ENCODE data around the gene TEX48. TPM values are rescaled to one million over a fixed set of nuclear protein-coding genes. Genes with fewer than 3 reads are reported as not detected.

TEX48 gene
- total and polyA plus RNA-seq, 5 donors: not detected

GRCh38 chr9:114693248-114693855 lies 11.4 kb upstream of the TEX48 start:
- ATAC-seq (no peak), DNase-seq (no peak)
- Histone ChIP-seq H3K27ac (ENCODE audit: low read length) (no peak overlapping the region), H3K27me3 (ENCODE audit: control insufficient read depth, insufficient read depth) (no peaks in the 10 kb centered on the region), H3K4me1 (ENCODE audit: control insufficient read depth, insufficient read depth, low read length) (no peaks in the 10 kb centered on the region), H3K9me3 (ENCODE audit: control insufficient read depth, low read length) (no peaks in the 10 kb centered on the region), H3K4me3 (ENCODE audit: low read length) (no peak overlapping the region)
- intact Hi-C loops (cut with DNase I): no loop called here
- 45% methylated on average over 2 of the region's 2 CpGs for WGBS

GRCh38 chr9:114691956-114692295 lies 9.9 kb upstream of the TEX48 start:
- DNase-seq: no peak
- Histone ChIP-seq H3K4me1 (ENCODE audit: control insufficient read depth, insufficient read depth, low read length) (no peaks in the 10 kb centered on the region), H3K27me3 (ENCODE audit: control insufficient read depth, insufficient read depth) (no peaks in the 10 kb centered on the region), H3K9me3 (ENCODE audit: control insufficient read depth, low read length) (no peaks in the 10 kb centered on the region), H3K4me3 (ENCODE audit: low read length) (no peak overlapping the region), H3K27ac (ENCODE audit: low read length) (no peak overlapping the region)
- intact Hi-C loops (cut with DNase I): no loop called here
- no peak for ATAC-seq

GRCh38 chr9:114691046-114691955 lies 9.3 kb upstream of the TEX48 start:
- Histone ChIP-seq H3K27ac (ENCODE audit: low read length) (no peak overlapping the region), H3K9me3 (ENCODE audit: control insufficient read depth, low read length) (no peaks in the 10 kb centered on the region), H3K4me3 (ENCODE audit: low read length) (no peak overlapping the region), H3K4me1 (ENCODE audit: control insufficient read depth, insufficient read depth, low read length) (no peaks in the 10 kb centered on the region), H3K27me3 (ENCODE audit: control insufficient read depth, insufficient read depth) (no peaks in the 10 kb centered on the region)
- WGBS: 82% methylated on average over 11 of the region's 11 CpGs
- ATAC-seq (no peak), DNase-seq (no peak)
- intact Hi-C loops (cut with DNase I): no loop called here

GRCh38 chr9:114690308-114690707 lies 8.3 kb upstream of the TEX48 start:
- Histone ChIP-seq H3K27me3 (ENCODE audit: control insufficient read depth, insufficient read depth) (no peaks in the 10 kb centered on the region), H3K4me1 (ENCODE audit: control insufficient read depth, insufficient read depth, low read length) (no peaks in the 10 kb centered on the region), H3K9me3 (ENCODE audit: control insufficient read depth, low read length) (no peaks in the 10 kb centered on the region), H3K4me3 (ENCODE audit: low read length) (no peak overlapping the region), H3K27ac (ENCODE audit: low read length) (no peak overlapping the region)
- DNase-seq: no peak
- 90% methylated on average over 4 of the region's 4 CpGs for WGBS
- intact Hi-C loops (cut with DNase I): no loop called here
- ATAC-seq: no peak

GRCh38 chr9:114689813-114690212 lies 7.8 kb upstream of the TEX48 start:
- DNase-seq (no peak), ATAC-seq (no peak)
- Histone ChIP-seq H3K9me3 (ENCODE audit: control insufficient read depth, low read length) (no peaks in the 10 kb centered on the region), H3K27me3 (ENCODE audit: control insufficient read depth, insufficient read depth) (no peaks in the 10 kb centered on the region), H3K4me3 (ENCODE audit: low read length) (no peak overlapping the region), H3K27ac (ENCODE audit: low read length) (no peak overlapping the region), H3K4me1 (ENCODE audit: control insufficient read depth, insufficient read depth, low read length) (no peaks in the 10 kb centered on the region)
- intact Hi-C loops (cut with DNase I): loop anchor here in 2 of 4 donors (10.0 kb wide), 1 partner anchor 325 kb away; no protein-coding TSS in a partner anchor
- WGBS: 86% methylated on average over 7 of the region's 7 CpGs

- intact Hi-C loops (cut with DNase I): loop anchor here in 2 of 4 donors (10.0 kb wide), 1 partner anchor 326 kb away; no protein-coding TSS in a partner anchor
- H3K9me3 ChIP-seq (ENCODE audit: control insufficient read depth, low read length): no peaks in the 10 kb centered on the region
- no peaks in the 10 kb centered on the region for H3K27me3 ChIP-seq (ENCODE audit: control insufficient read depth, insufficient read depth)
- 84% methylated on average over 3 of the region's 3 CpGs for WGBS
- no peak overlapping the region for H3K27ac ChIP-seq (ENCODE audit: low read length)
- no peak for ATAC-seq
- no peak for DNase-seq
- H3K4me3 ChIP-seq (ENCODE audit: low read length): no peak overlapping the region
- H3K4me1 ChIP-seq (ENCODE audit: control insufficient read depth, insufficient read depth, low read length): no peaks in the 10 kb centered on the region
Observed at GRCh38 chr9:114688909-114689610, 7.1 kb upstream of the TEX48 start.

- Histone ChIP-seq H3K4me3 (ENCODE audit: low read length) (no peak overlapping the region), H3K27ac (ENCODE audit: low read length) (no peak overlapping the region), H3K4me1 (ENCODE audit: control insufficient read depth, insufficient read depth, low read length) (no peaks in the 10 kb centered on the region), H3K9me3 (ENCODE audit: control insufficient read depth, low read length) (no peaks in the 10 kb centered on the region), H3K27me3 (ENCODE audit: control insufficient read depth, insufficient read depth) (no peaks in the 10 kb centered on the region)
- ATAC-seq (no peak), DNase-seq (no peak)
- intact Hi-C loops (cut with DNase I): loop anchor here in 2 of 4 donors (10.0 kb wide), 1 partner anchor 326 kb away; no protein-coding TSS in a partner anchor
- 77% methylated on average over 4 of the region's 4 CpGs for WGBS
Observed at GRCh38 chr9:114688379-114688778, 6.4 kb upstream of the TEX48 start.

- Histone ChIP-seq H3K9me3 (ENCODE audit: control insufficient read depth, low read length) (no peaks in the 10 kb centered on the region), H3K27ac (ENCODE audit: low read length) (no peak overlapping the region), H3K27me3 (ENCODE audit: control insufficient read depth, insufficient read depth) (no peaks in the 10 kb centered on the region), H3K4me1 (ENCODE audit: control insufficient read depth, insufficient read depth, low read length) (no peaks in the 10 kb centered on the region), H3K4me3 (ENCODE audit: low read length) (no peak overlapping the region)
- intact Hi-C loops (cut with DNase I): loop anchor here in 2 of 4 donors (10.0 kb wide), 1 partner anchor 328 kb away; no protein-coding TSS in a partner anchor
- ATAC-seq (no peak), DNase-seq (no peak)
Observed at GRCh38 chr9:114687034-114687433, 5.0 kb upstream of the TEX48 start.

- H3K9me3 ChIP-seq (ENCODE audit: control insufficient read depth, low read length): no peaks in the 10 kb centered on the region
- intact Hi-C loops (cut with DNase I): loop anchor here in 2 of 4 donors (10.0 kb wide), 1 partner anchor 329 kb away; no protein-coding TSS in a partner anchor
- no peak for ATAC-seq
- H3K27me3 ChIP-seq (ENCODE audit: control insufficient read depth, insufficient read depth): no peaks in the 10 kb centered on the region
- H3K27ac ChIP-seq (ENCODE audit: low read length): no peak overlapping the region
- DNase-seq: no peak
- no peak overlapping the region for H3K4me3 ChIP-seq (ENCODE audit: low read length)
- WGBS: 80% methylated on average over 5 of the region's 5 CpGs
- no peaks in the 10 kb centered on the region for H3K4me1 ChIP-seq (ENCODE audit: control insufficient read depth, insufficient read depth, low read length)
Observed at GRCh38 chr9:114685951-114686350, 4.0 kb upstream of the TEX48 start.

- Histone ChIP-seq H3K27me3 (ENCODE audit: control insufficient read depth, insufficient read depth) (no peaks in the 10 kb centered on the region), H3K4me3 (ENCODE audit: low read length) (no peak overlapping the region), H3K9me3 (ENCODE audit: control insufficient read depth, low read length) (no peaks in the 10 kb centered on the region), H3K27ac (ENCODE audit: low read length) (no peak overlapping the region), H3K4me1 (ENCODE audit: control insufficient read depth, insufficient read depth, low read length) (no peaks in the 10 kb centered on the region)
- 73% methylated on average over 6 of the region's 6 CpGs for WGBS
- no peak for DNase-seq
- no peak for ATAC-seq
- intact Hi-C loops (cut with DNase I): loop anchor here in 2 of 4 donors (10.0 kb wide), 1 partner anchor 331 kb away; no protein-coding TSS in a partner anchor
Observed at GRCh38 chr9:114684036-114684435, 2.0 kb upstream of the TEX48 start.

- Histone ChIP-seq H3K9me3 (ENCODE audit: control insufficient read depth, low read length) (no peaks in the 10 kb centered on the region), H3K4me3 (ENCODE audit: low read length) (no peak overlapping the region), H3K27ac (ENCODE audit: low read length) (no peak overlapping the region), H3K27me3 (ENCODE audit: control insufficient read depth, insufficient read depth) (no peaks in the 10 kb centered on the region), H3K4me1 (ENCODE audit: control insufficient read depth, insufficient read depth, low read length) (no peaks in the 10 kb centered on the region)
- intact Hi-C loops (cut with DNase I): loop anchor here in 2 of 4 donors (10.0 kb wide), 1 partner anchor 332 kb away; no protein-coding TSS in a partner anchor
- DNase-seq (no peak), ATAC-seq (no peak)
- WGBS: 83% methylated on average over 3 of the region's 3 CpGs
Observed at GRCh38 chr9:114682846-114683245, 854 bp upstream of the TEX48 start.
